ENCODE data around the gene FAM9A. TPM values are rescaled to one million over a fixed set of nuclear protein-coding genes. Genes with fewer than 3 reads are reported as not detected.

FAM9A gene
- total RNA-seq, 4 donors from 2014 or later = not detected

DNA sequence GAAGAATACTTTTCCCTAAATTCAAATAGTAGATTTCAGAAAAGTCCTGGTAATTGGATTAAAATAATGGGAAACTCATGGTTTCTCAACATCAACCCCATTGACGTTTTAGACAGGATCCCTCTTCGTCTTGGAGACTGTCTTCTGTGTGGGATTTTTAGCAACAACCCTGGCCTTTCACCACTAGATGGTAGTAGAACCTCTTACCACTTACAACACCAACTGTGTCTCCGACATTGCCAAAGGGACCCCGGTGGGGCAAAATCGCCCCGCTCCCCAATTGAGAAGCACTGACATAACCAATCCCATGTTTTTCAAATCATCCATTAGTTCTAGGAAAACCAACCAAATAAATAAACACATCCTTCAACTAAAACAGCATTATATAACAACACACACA, 52.3 kb downstream of the FAM9A start:
- no peak for TF ChIP-seq POLR2A (IDR thresholded peaks at IDR 0.05)
- TF ChIP-seq, protein P1, sequence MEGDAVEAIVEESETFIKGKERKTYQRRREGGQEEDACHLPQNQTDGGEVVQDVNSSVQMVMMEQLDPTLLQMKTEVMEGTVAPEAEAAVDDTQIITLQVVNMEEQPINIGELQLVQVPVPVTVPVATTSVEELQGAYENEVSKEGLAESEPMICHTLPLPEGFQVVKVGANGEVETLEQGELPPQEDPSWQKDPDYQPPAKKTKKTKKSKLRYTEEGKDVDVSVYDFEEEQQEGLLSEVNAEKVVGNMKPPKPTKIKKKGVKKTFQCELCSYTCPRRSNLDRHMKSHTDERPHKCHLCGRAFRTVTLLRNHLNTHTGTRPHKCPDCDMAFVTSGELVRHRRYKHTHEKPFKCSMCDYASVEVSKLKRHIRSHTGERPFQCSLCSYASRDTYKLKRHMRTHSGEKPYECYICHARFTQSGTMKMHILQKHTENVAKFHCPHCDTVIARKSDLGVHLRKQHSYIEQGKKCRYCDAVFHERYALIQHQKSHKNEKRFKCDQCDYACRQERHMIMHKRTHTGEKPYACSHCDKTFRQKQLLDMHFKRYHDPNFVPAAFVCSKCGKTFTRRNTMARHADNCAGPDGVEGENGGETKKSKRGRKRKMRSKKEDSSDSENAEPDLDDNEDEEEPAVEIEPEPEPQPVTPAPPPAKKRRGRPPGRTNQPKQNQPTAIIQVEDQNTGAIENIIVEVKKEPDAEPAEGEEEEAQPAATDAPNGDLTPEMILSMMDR (IDR thresholded peaks at IDR 0.05) = peak in 5 of 6 experiments; percentile 25 to 39 (median 36)
- intact Hi-C loops (cut with DNase I) = no loop called here
- Histone ChIP-seq H3K36me3 (no peaks in the 10 kb centered on the region), H3K4me3 (no peak overlapping the region), H3K27ac (no peak overlapping the region), H3K4me1 (no peaks in the 10 kb centered on the region), H3K9me3 (no peaks in the 10 kb centered on the region), H3K27me3 (no peaks in the 10 kb centered on the region)
- no peak for DNase-seq
- WGBS, 2 donors = 0 to 17% methylated on average over 3 to 6 of the region's 6 CpGs

DNA sequence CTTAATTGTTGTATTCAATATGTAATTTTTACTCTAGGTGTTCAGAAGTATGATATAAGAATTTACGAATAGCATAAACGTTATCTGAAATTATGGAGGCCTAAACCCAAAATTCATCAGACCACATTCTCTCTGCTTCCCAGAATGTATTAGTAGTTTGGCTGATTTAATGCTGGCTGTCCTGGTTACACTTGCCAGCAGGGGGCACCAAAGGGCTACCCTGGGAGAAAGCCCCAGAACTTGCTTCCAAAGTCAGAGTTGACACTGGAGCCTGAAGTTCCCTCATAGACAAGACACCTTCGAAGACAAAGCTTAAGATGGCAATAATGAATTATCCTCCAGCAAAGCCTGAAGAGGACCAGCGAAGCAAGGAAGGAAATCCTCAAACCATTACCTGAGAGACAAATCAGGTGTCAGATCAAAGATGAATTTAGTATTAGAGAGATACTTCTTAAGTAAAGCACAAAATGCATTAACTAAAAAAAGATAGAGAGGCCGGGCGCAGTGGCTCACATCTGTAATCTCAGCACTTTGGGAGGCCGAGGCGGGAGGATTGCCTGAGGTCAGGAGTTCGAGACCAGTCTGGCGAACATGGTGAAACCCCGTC, 58.0 kb downstream of the FAM9A start:
- intact Hi-C loops (cut with DNase I) = no loop called here
- no peak for DNase-seq
- no peaks in the 10 kb centered on the region for H3K36me3 ChIP-seq
- WGBS, 2 donors = 72 to 76% methylated on average over 9 to 11 of the region's 11 CpGs
- no peaks in the 10 kb centered on the region for H3K4me1 ChIP-seq
- no peak overlapping the region for H3K4me3 ChIP-seq
- no peak for TF ChIP-seq POLR2A (IDR thresholded peaks at IDR 0.05)
- TF ChIP-seq, protein P1 (IDR thresholded peaks at IDR 0.05) = peak; percentile 50 to 72 (median 66)
- H3K9me3 ChIP-seq = no peaks in the 10 kb centered on the region
- H3K27ac ChIP-seq = no peak overlapping the region
- H3K27me3 ChIP-seq = no peaks in the 10 kb centered on the region

DNA sequence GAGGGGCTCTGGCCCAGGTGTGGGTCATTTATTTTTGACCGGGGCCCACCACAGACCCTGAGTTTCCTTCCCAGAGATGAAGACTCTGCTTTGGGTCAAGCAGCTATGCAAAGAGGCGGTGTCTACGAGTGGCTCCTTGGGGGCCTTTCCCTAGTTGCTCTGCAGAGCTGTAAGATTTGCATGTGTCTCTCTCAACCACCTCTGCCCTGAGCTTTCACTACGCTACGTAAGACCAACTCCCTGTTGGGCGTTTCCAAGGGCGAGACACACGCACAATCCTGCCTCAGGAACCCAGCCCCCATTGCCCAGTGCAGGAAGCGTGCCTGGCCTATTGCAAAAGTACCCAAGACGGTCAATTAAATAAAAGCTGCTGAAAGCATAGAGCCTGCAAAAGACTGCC, 59.2 kb downstream of the FAM9A start:
- 71 to 100% methylated on average over 4 to 7 of the region's 10 CpGs for WGBS, 2 donors
- no peaks in the 10 kb centered on the region for H3K36me3 ChIP-seq

More for the DNA sequence above, 59.2 kb downstream of the FAM9A start:
- Histone ChIP-seq H3K4me3 (no peak overlapping the region), H3K27me3 (no peaks in the 10 kb centered on the region), H3K4me1 (no peaks in the 10 kb centered on the region), H3K9me3 (no peaks in the 10 kb centered on the region), H3K27ac (no peak overlapping the region)
- no peak for DNase-seq
- TF ChIP-seq, protein P1 (IDR thresholded peaks at IDR 0.05) = no peak
- no peak for TF ChIP-seq POLR2A (IDR thresholded peaks at IDR 0.05)
- intact Hi-C loops (cut with DNase I) = no loop called here

Other genes with a start within 250 kb of the FAM9A start
- 1 to 10 TPM; 1.3 to 3.8 (median 2.1) TPM for gene ANOS1, start 69.2 kb downstream of the FAM9A start, total RNA-seq
- gene FAM9B, start 232.7 kb upstream of the FAM9A start, total RNA-seq = not detected